ENCODE measurements around the gene KRT71.

The KRT71 gene

GRCh38 chr12:52552681-52553195, at the start of gene KRT71:
TSS of gene KRT71 (minus strand) at chr12:52553145. CDS start at chr12:52553077, 68 bp downstream.
- H3K36me3 Mint-ChIP-seq (ENCODE audit: low read depth): no peaks in the 10 kb centered on the region
- peaks cover 14% of the 10 kb centered on the region for H3K4me1 Mint-ChIP-seq
- no peaks in the 10 kb centered on the region for H3K9me3 Mint-ChIP-seq
- DNase-seq: no peak
- peaks cover 14% of the 10 kb centered on the region for H3K27me3 Mint-ChIP-seq (ENCODE audit: low read depth, poor library complexity)
- H3K4me3 Mint-ChIP-seq: no peak within 1 kb of the TSS
- H3K27ac Mint-ChIP-seq: no peak within 1 kb of the TSS
- no peak for TF ChIP-seq CTCF (IDR thresholded peaks at IDR 0.05)

DNA sequence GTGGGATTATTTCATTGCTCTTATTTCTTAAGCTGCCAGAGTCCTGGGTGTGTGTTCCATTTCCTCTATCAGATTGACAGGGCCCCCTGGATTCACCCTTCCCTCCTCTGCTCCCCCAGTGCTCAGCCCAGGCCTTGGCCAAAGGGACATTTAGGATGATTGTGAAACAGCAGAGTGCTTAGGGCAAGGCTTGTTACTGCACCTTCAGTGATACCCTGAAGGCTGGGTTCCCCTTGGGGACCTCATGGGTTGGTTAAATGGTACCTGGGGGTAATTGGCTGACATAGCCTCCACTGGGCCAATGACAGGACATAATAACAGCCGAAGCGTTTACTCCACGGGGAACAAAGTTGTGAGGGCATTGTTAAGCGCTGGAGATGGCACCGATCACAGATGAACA, 49.6 kb upstream of the KRT71 start:
- Mint-ChIP-seq H3K4me3 (no peak overlapping the region), H3K27me3 (ENCODE audit: low read depth, poor library complexity) (peaks cover 7% of the 10 kb centered on the region), H3K27ac (no peak overlapping the region), H3K9me3 (no peaks in the 10 kb centered on the region), H3K36me3 (ENCODE audit: low read depth) (no peaks in the 10 kb centered on the region), H3K4me1 (peaks cover 12% of the 10 kb centered on the region)
- TF ChIP-seq CTCF (IDR thresholded peaks at IDR 0.05): no peak
- no peak for DNase-seq

- Mint-ChIP-seq H3K4me1 (peaks cover 12% of the 10 kb centered on the region), H3K4me3 (no peak overlapping the region), H3K27me3 (ENCODE audit: low read depth, poor library complexity) (peaks cover 7% of the 10 kb centered on the region), H3K36me3 (ENCODE audit: low read depth) (no peaks in the 10 kb centered on the region), H3K27ac (no peak overlapping the region), H3K9me3 (no peaks in the 10 kb centered on the region)
- TF ChIP-seq CTCF (IDR thresholded peaks at IDR 0.05): no peak
- no peak for DNase-seq
These were observed 48.7 kb upstream of the KRT71 start for GRCh38 chr12:52601671-52602070.

GRCh38 chr12:52600941-52601481, 48.1 kb upstream of the KRT71 start, which contains the start of gene KRT72:
TSS of gene KRT72 (minus strand) at chr12:52601463. CDS start at chr12:52601452, 11 bp downstream.
- no peak for DNase-seq
- peaks cover 12% of the 10 kb centered on the region for H3K4me1 Mint-ChIP-seq
- H3K4me3 Mint-ChIP-seq: no peak within 1 kb of the TSS
- TF ChIP-seq CTCF (IDR thresholded peaks at IDR 0.05): no peak
- H3K27me3 Mint-ChIP-seq (ENCODE audit: low read depth, poor library complexity): peaks cover 7% of the 10 kb centered on the region
- H3K36me3 Mint-ChIP-seq (ENCODE audit: low read depth): no peaks in the 10 kb centered on the region
- no peak within 1 kb of the TSS for H3K27ac Mint-ChIP-seq
- H3K9me3 Mint-ChIP-seq: no peaks in the 10 kb centered on the region

GRCh38 chr12:52600475-52600874, 47.5 kb upstream of the KRT71 start:
- no peaks in the 10 kb centered on the region for H3K36me3 Mint-ChIP-seq (ENCODE audit: low read depth)
- no peaks in the 10 kb centered on the region for H3K9me3 Mint-ChIP-seq
- H3K27me3 Mint-ChIP-seq (ENCODE audit: low read depth, poor library complexity): peaks cover 7% of the 10 kb centered on the region
- DNase-seq: no peak
- H3K4me3 Mint-ChIP-seq: no peak overlapping the region
- peaks cover 12% of the 10 kb centered on the region for H3K4me1 Mint-ChIP-seq
- no peak for TF ChIP-seq CTCF (IDR thresholded peaks at IDR 0.05)
- no peak overlapping the region for H3K27ac Mint-ChIP-seq

- H3K4me3 Mint-ChIP-seq: no peak overlapping the region
- no peak for TF ChIP-seq CTCF (IDR thresholded peaks at IDR 0.05)
- peaks cover 12% of the 10 kb centered on the region for H3K4me1 Mint-ChIP-seq
- no peak overlapping the region for H3K27ac Mint-ChIP-seq
- no peaks in the 10 kb centered on the region for H3K36me3 Mint-ChIP-seq (ENCODE audit: low read depth)
- no peaks in the 10 kb centered on the region for H3K9me3 Mint-ChIP-seq
- DNase-seq: no peak
- H3K27me3 Mint-ChIP-seq (ENCODE audit: low read depth, poor library complexity): peaks cover 7% of the 10 kb centered on the region
These were observed 47.1 kb upstream of the KRT71 start for GRCh38 chr12:52600071-52600470.

Data from nephron progenitor cell (in vitro differentiated cells).